Spleen (tissue), 11 donors: ENCODE data around the gene BLNK. TPM values are rescaled to one million over a fixed set of nuclear protein-coding genes. Genes with fewer than 3 reads are reported as not detected.

Source experiments
- DNase-seq: peaks from one replicate; pipeline ENCODE4 v3.0.0-alpha.2; 2020
- H3K27ac ChIP-seq, 8 donors: fragments of 200-600 bp; sonication (generic) in 7 of 8; 1 replicate in 4 of 8; 2 replicates in 4 of 8; pipeline versions ENCODE4 v1.5.0 to v1.8.0; 2016 to 2021; ENCODE audit warnings: inconsistent platforms in 4 of 8, mild to moderate bottlenecking in 4 of 8, moderate library complexity in 1 of 8
- H3K27me3 ChIP-seq, 7 donors: fragments of 200-600 bp; sonication (generic) in 6 of 7; replicated peaks in 1 of 7; 1 replicate in 4 of 7; 2 replicates in 3 of 7; pipeline versions ENCODE4 v1.5.0 to v1.8.0; 2016 to 2021; ENCODE audit warnings: inconsistent platforms in 3 of 7, mild to moderate bottlenecking in 1 of 7
- H3K36me3 ChIP-seq, 6 donors: fragments of 200-600 bp; sonication (generic) in 5 of 6; 1 replicate in 4 of 6; 2 replicates in 2 of 6; pipeline versions ENCODE4 v1.5.0 to v1.8.0; 2016 to 2021; ENCODE audit warnings: inconsistent platforms in 2 of 6
- H3K4me1 ChIP-seq, 6 donors: fragments of 200-600 bp; sonication (generic) in 5 of 6; 1 replicate in 3 of 6; 2 replicates in 3 of 6; pipeline versions ENCODE4 v1.5.0 to v1.8.0; 2016 to 2021; ENCODE audit warnings: inconsistent platforms in 3 of 6
- H3K4me3 ChIP-seq, 8 donors: fragments of 200-600 bp; sonication (generic) in 7 of 8; 1 replicate in 4 of 8; 2 replicates in 4 of 8; pipeline versions ENCODE4 v1.5.0 to v1.8.0; 2016 to 2021; ENCODE audit warnings: inconsistent platforms in 4 of 8, mild to moderate bottlenecking in 4 of 8, moderate library complexity in 2 of 8
- H3K9me3 ChIP-seq, 8 donors: fragments of 200-600 bp; sonication (generic) in 7 of 8; 1 replicate in 4 of 8; 2 replicates in 4 of 8; pipeline versions ENCODE4 v1.5.0 to v1.8.0; 2016 to 2021; ENCODE audit warnings: inconsistent platforms in 4 of 8
- POLR2A ChIP-seq, 3 donors: fragments of 450-650 bp; IDR thresholded peaks; one replicate each; pipeline ENCODE4 v1.5.1; 2017; ENCODE audit warnings: antibody characterized with exemption in 3 of 3, mild to moderate bottlenecking in 1 of 3
- POLR2AphosphoS5 ChIP-seq, 3 donors: sonication (generic); formaldehyde crosslinking; IDR thresholded peaks; one replicate each; pipeline ENCODE4 v1.5.1; 2017; ENCODE audit warnings: antibody characterized with exemption in 3 of 3
- WGBS, 5 donors: extraction: QIAGEN DNeasy Blood & Tissue Kit in 3 of 5; methylation state at CpG; one replicate each; pipeline versions ENCODE4 v1.1.5 to v1.1.7; 2013 to 2018; 5-methylcytosine and 5-hydroxymethylcytosine counted together
- intact Hi-C: fragments of 100-400 bp; cut with DNase I; formaldehyde crosslinking; loops from one replicate; pipeline ENCODE4 v1.15.0; 2023; ENCODE audit warnings: low total_unique reads
- polyA plus RNA-seq, 3 donors: library from polyadenylated mRNA; stranded (reverse); fragments of 200-250 nt; gene quantifications; one replicate each; pipeline ENCODE4 v1.2.1, GENCODE V29; 2013
- total RNA-seq, 7 donors: library from RNA; depleted of rRNA in 3 of 7; stranded (reverse); fragments of >200 nt in 3 of 7; fragmentation: NEBNext Ultra II Directional in 4 of 7; extraction: Animal tissue kit (Norgen Biotek cat#: 25700) in 4 of 7; gene quantifications; one replicate each; pipeline versions ENCODE4 v1.1.0 to v1.2.1, GENCODE V29; 2016 to 2021
- TF ChIP-seq, protein P1 (sequence below), 11 experiments: fragments of 200-600 bp in 7 of 11; fragments of 450-650 bp in 4 of 11; sonication (generic) in 4 of 11; IDR thresholded peaks in 8 of 11; conservative IDR thresholded peaks in 3 of 11; 1 replicate in 7 of 11; 2 replicates in 4 of 11; pipeline versions ENCODE4 v1.4.0 to v1.8.0; 2016 to 2021; ENCODE audit warnings: antibody characterized with exemption in 11 of 11, inconsistent platforms in 4 of 11, mild to moderate bottlenecking in 1 of 11
- donor health status: healthy with polysubstance abuse.
- donor health status: DM: no; HTN: no; CAD: no; lungs with moderate emphysema.
- donor health status: DM: no; HTN: no; CAD: no.
- donor health status: Bipolar disorder and iron deficiency.
- donor health status: healthy.
- donor health status: DM: no; HTN: no; CAD: no.
- donor health status: DM: yes; HTN: yes; CAD: no.

BLNK gene
- total and polyA plus RNA-seq, 10 donors, result 63.7 to 128 (median 91.0) TPM

DNA sequence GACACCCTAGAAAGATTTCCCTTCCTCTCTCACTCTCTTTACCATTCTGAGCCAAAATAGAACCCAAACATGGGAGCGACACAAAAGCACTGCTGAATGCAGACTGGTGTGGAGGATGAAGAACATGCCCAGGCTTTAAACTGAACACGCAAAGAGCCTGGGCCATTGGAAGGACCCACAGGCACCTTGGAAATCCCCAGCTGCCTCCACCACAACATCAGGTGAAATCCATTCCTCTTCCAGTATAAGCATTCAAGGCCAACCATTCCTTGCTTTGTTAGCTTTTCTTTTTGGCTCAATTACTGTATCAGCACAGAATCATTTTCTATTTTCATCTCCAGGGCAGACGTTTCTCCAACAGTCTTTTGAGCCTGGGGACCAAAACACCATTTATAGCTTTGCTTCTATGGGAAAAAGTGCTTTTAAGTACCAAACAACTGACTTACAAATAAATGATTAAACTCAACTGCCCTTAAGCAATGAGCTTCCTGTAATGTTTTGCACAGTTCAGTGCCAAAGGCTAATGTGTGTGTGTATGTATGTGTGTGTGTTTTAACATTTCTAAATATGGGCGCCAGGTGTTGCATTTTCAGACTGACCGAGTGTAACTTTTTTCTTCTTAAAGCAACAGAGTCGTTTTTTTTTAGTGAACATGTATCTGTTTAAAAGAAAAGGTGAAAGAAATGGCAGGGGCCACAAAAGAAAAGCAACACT, 16.2 kb upstream of the BLNK start:
- TF ChIP-seq POLR2A (IDR thresholded peaks at IDR 0.05) (no peak), POLR2AphosphoS5 (IDR thresholded peaks at IDR 0.05) (peak in 1 of 3 donors; percentile 24)
- no peaks in the 10 kb centered on the region for H3K36me3 ChIP-seq
- intact Hi-C loops, result no loop called here
- peak overlapping the region in 5 of 8 donors; percentile 13 to 63 (median 29) for H3K4me3 ChIP-seq
- no peaks in the 10 kb centered on the region for H3K27me3 ChIP-seq
- 18 to 27% (median 20%) methylated on average over 6 of the region's 6 CpGs for WGBS, 5 donors
- no peaks in the 10 kb centered on the region for H3K9me3 ChIP-seq
- H3K4me1 ChIP-seq, result peaks cover 14 to 69% (median 38%) of the 10 kb centered on the region in 6 donors
- peak overlapping the region; percentile 60 to 86 (median 75) for H3K27ac ChIP-seq
- DNase-seq, result no peak

DNA sequence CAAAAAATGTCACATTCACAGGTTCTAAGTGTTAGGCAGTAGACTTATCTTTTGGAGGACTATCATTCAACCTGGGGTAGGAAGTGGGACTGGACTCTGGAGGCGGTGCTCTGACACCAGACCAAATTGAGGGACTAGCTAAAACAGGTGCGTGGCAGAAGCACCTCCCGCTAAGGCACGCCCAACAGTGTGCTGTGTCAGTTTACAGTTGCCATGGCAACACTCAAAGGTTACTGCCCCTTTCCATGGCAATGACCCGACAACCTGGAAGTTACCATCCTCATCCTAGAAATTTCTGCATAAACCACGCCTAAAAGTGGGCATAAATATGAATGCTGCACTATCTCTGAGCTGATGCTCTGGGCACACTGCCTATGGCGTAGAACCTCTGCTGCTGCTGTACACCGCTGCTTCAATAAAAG, 14.0 kb upstream of the BLNK start:
- no peak overlapping the region for H3K4me3 ChIP-seq
- peak overlapping the region in 2 of 8 donors; percentile 17 to 86 for H3K27ac ChIP-seq
- TF ChIP-seq, protein P1, sequence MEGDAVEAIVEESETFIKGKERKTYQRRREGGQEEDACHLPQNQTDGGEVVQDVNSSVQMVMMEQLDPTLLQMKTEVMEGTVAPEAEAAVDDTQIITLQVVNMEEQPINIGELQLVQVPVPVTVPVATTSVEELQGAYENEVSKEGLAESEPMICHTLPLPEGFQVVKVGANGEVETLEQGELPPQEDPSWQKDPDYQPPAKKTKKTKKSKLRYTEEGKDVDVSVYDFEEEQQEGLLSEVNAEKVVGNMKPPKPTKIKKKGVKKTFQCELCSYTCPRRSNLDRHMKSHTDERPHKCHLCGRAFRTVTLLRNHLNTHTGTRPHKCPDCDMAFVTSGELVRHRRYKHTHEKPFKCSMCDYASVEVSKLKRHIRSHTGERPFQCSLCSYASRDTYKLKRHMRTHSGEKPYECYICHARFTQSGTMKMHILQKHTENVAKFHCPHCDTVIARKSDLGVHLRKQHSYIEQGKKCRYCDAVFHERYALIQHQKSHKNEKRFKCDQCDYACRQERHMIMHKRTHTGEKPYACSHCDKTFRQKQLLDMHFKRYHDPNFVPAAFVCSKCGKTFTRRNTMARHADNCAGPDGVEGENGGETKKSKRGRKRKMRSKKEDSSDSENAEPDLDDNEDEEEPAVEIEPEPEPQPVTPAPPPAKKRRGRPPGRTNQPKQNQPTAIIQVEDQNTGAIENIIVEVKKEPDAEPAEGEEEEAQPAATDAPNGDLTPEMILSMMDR (IDR thresholded peaks at IDR 0.05 in 8 of 11, conservative IDR thresholded peaks at IDR 0.05 in 3 of 11), result no peak
- TF ChIP-seq POLR2A (IDR thresholded peaks at IDR 0.05) (no peak), POLR2AphosphoS5 (IDR thresholded peaks at IDR 0.05) (no peak)
- no peak for DNase-seq
- H3K36me3 ChIP-seq, result no peaks in the 10 kb centered on the region
- no peaks in the 10 kb centered on the region for H3K9me3 ChIP-seq
- H3K27me3 ChIP-seq, result no peaks in the 10 kb centered on the region
- peaks cover 13 to 51% (median 32%) of the 10 kb centered on the region in 6 donors for H3K4me1 ChIP-seq
- 81 to 91% (median 87%) methylated on average over 8 of the region's 8 CpGs for WGBS, 5 donors
- intact Hi-C loops, result no loop called here

DNA sequence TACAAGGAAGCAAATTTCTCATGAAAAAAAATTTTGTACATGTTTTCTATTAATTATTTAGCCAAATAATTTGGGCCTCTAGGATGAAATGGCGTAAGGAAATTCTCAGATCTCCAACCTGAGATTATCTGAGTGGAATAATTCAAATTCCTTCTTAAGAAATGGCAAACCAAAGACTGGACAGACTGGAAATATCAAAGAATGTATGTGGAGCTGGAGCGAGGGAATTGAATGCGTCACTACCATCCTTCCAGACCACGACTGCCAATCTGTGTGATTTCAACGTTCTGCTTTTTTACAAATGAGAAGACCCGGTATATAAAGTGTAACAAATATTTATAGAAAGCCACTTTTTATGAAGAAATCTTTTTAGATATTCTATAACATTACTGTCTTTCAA, 12.4 kb upstream of the BLNK start:
- H3K4me3 ChIP-seq, result no peak overlapping the region
- no peaks in the 10 kb centered on the region for H3K27me3 ChIP-seq
- WGBS, 5 donors, result 75 to 83% (median 79%) methylated on average over 6 of the region's 6 CpGs
- TF ChIP-seq POLR2A (IDR thresholded peaks at IDR 0.05) (no peak), POLR2AphosphoS5 (IDR thresholded peaks at IDR 0.05) (no peak)
- TF ChIP-seq, protein P1 (IDR thresholded peaks at IDR 0.05 in 8 of 11, conservative IDR thresholded peaks at IDR 0.05 in 3 of 11), result no peak
- DNase-seq, result no peak
- H3K4me1 ChIP-seq, result peaks cover 2 to 42% (median 23%) of the 10 kb centered on the region in 6 donors
- intact Hi-C loops, result no loop called here
- peak overlapping the region in 4 of 8 donors; percentile 10 to 33 (median 19) for H3K27ac ChIP-seq
- no peaks in the 10 kb centered on the region for H3K9me3 ChIP-seq
- no peaks in the 10 kb centered on the region for H3K36me3 ChIP-seq

DNA sequence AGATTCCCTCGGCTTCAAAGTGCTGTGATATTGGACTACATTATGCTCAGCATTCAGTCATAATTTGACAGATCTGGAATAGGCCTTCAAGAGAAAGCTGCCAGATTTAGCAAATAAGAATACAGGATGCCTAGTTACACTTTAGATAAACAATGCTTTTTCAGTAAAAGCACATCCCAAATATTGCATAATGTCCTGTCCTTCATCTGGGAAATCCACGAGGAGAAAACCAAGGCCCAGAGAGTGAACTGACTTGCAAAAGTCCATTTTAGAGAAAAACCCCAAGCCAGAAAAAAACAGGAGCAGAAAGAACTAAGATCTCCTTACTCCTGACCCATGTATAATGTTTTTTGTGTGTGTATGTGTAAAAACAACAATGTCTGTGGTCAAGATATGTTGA, 12.0 kb upstream of the BLNK start:
- TF ChIP-seq POLR2AphosphoS5 (IDR thresholded peaks at IDR 0.05), result no peak
- TF ChIP-seq POLR2A (IDR thresholded peaks at IDR 0.05), result no peak
- TF ChIP-seq, protein P1 (IDR thresholded peaks at IDR 0.05 in 8 of 11, conservative IDR thresholded peaks at IDR 0.05 in 3 of 11), result no peak
- 60 to 76% (median 65%) methylated on average over 2 of the region's 2 CpGs for WGBS, 5 donors
- Histone ChIP-seq H3K27me3 (no peaks in the 10 kb centered on the region), H3K27ac (peak overlapping the region in 4 of 8 donors; percentile 10 to 33 (median 19)), H3K4me3 (no peak overlapping the region), H3K9me3 (no peaks in the 10 kb centered on the region), H3K36me3 (no peaks in the 10 kb centered on the region), H3K4me1 (peaks cover 0 to 38% (median 19%) of the 10 kb centered on the region in 6 donors)
- no peak for DNase-seq
- intact Hi-C loops, result no loop called here
